Hepatocyte (in vitro differentiated cells): ENCODE data around the gene CCNK.

Experiments used
- EZH2phosphoT487 ChIP-seq: fragments of 200-600 bp; sonication (generic); IDR thresholded peaks from one replicate; pipeline ENCODE4 v1.6.1; 2018; ENCODE audit warnings: antibody characterized with exemption, mild to moderate bottlenecking, low read depth, moderate library complexity; ENCODE audit not compliant: unreplicated experiment, severe bottlenecking
- TF ChIP-seq, protein P1 (sequence below): fragments of 200-600 bp; sonication (generic); IDR thresholded peaks from 2 replicates; pipeline ENCODE4 v1.5.1; 2016; ENCODE audit warnings: antibody characterized with exemption, mild to moderate bottlenecking; ENCODE audit not compliant: poor library complexity

DNA sequence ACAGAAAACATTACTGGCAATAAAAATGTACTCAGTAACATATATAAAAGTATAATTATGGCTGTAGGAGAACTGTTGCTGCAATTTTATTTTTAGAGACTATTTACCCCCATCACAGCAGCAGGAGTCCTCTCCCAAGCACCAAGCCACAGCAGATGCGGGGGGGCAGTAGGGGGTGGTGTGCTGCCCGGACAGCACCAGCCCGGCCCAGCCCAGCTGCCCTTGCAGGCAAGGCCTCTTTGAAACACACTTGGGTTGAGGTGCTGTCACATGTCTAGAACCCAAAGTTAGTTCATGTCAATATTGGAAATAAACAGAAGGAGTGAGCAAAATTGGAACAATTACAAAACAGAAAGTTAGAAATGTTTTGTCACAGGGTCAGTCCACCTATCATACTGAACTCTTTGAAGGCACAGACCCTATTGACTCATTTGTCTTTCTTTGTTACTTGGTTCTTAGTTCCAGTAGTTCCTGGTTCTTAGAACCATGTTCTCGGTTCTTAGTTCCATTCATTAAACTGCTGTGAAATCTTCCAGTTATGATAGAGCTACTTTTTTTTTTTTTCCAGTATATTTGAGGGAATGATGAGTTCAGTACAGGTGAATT lies 22.7 kb downstream of the CCNK start:
- TF ChIP-seq, protein P1, sequence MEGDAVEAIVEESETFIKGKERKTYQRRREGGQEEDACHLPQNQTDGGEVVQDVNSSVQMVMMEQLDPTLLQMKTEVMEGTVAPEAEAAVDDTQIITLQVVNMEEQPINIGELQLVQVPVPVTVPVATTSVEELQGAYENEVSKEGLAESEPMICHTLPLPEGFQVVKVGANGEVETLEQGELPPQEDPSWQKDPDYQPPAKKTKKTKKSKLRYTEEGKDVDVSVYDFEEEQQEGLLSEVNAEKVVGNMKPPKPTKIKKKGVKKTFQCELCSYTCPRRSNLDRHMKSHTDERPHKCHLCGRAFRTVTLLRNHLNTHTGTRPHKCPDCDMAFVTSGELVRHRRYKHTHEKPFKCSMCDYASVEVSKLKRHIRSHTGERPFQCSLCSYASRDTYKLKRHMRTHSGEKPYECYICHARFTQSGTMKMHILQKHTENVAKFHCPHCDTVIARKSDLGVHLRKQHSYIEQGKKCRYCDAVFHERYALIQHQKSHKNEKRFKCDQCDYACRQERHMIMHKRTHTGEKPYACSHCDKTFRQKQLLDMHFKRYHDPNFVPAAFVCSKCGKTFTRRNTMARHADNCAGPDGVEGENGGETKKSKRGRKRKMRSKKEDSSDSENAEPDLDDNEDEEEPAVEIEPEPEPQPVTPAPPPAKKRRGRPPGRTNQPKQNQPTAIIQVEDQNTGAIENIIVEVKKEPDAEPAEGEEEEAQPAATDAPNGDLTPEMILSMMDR, result no peak
- TF ChIP-seq EZH2phosphoT487, result no peak
